SK-N-SH treated with all-trans-retinoic acid at 6 μM for 48 hours (cell line): ENCODE data around the gene CYP46A1.

ENCODE experiments used
- ATAC-seq: fragments of 200-7000 bp; cut with Tn5 transposase; 3 replicates; pipeline ENCODE4 v1.9.1; 2020; ENCODE audit warnings: mild to moderate bottlenecking, moderate library complexity
- ARNTL ChIP-seq: fragments of 450-650 bp; formaldehyde crosslinking; IDR thresholded peaks from 2 replicates; pipeline ENCODE4 v1.5.0; 2020; ENCODE audit warnings: low read depth, mild to moderate bottlenecking, moderate library complexity, borderline replicate concordance
- BACH2 ChIP-seq: fragments of 250-450 bp; sonication (Bioruptor Pico); IDR thresholded peaks from 2 replicates; pipeline ENCODE4 v1.9.0; 2021; ENCODE audit warnings: mild to moderate bottlenecking, borderline replicate concordance
- CSDC2 ChIP-seq: fragments of 250-450 bp; sonication (Bioruptor Pico); IDR thresholded peaks from 2 replicates; pipeline ENCODE4 v1.5.0; 2020; ENCODE audit warnings: mild to moderate bottlenecking, moderate library complexity
- ESRRG ChIP-seq: fragments of 250-450 bp; sonication (Bioruptor Pico); IDR thresholded peaks from 2 replicates; pipeline ENCODE4 v1.6.1; 2021; ENCODE audit warnings: mild to moderate bottlenecking
- GLIS3 ChIP-seq: fragments of 250-450 bp; sonication (Bioruptor Pico); IDR thresholded peaks from 2 replicates; pipeline ENCODE4 v1.5.0; 2020; ENCODE audit warnings: mild to moderate bottlenecking, moderate library complexity
- ISL1 ChIP-seq: fragments of 250-450 bp; sonication (Bioruptor Pico); IDR thresholded peaks from 2 replicates; pipeline ENCODE4 v2.1.2; 2022; ENCODE audit warnings: mild to moderate bottlenecking, moderate library complexity
- PPARA ChIP-seq: fragments of 250-450 bp; sonication (Bioruptor Pico); IDR thresholded peaks from 2 replicates; pipeline ENCODE4 v1.5.0; 2020; ENCODE audit warnings: mild to moderate bottlenecking, borderline replicate concordance
- RARB ChIP-seq: fragments of 250-450 bp; sonication (Bioruptor Pico); IDR thresholded peaks from 2 replicates; pipeline ENCODE4 v1.8.0; 2021; ENCODE audit warnings: mild to moderate bottlenecking, moderate library complexity
- SNAI2 ChIP-seq: fragments of 250-450 bp; sonication (Bioruptor Pico); IDR thresholded peaks from 2 replicates; pipeline ENCODE4 v1.5.0; 2020; ENCODE audit warnings: mild to moderate bottlenecking, moderate library complexity
- TCF4 ChIP-seq: fragments of 250-450 bp; sonication (Bioruptor Pico); IDR thresholded peaks from 2 replicates; pipeline ENCODE4 v1.8.0; 2021; ENCODE audit warnings: mild to moderate bottlenecking, moderate library complexity, borderline replicate concordance
- TOX ChIP-seq: fragments of 250-450 bp; sonication (Bioruptor Pico); IDR thresholded peaks from 2 replicates; pipeline ENCODE4 v1.8.0; 2021; ENCODE audit warnings: mild to moderate bottlenecking, moderate library complexity, borderline replicate concordance
- ZC3H10 ChIP-seq: fragments of 250-450 bp; sonication (Bioruptor Pico); IDR thresholded peaks from 2 replicates; pipeline ENCODE4 v1.5.1; 2021; ENCODE audit warnings: mild to moderate bottlenecking, moderate library complexity
- ZFP30 ChIP-seq: fragments of 450-650 bp; formaldehyde crosslinking; IDR thresholded peaks from 2 replicates; pipeline ENCODE4 v1.5.0; 2022; ENCODE audit warnings: mild to moderate bottlenecking, moderate library complexity
- ZNF70 ChIP-seq: fragments of 450-650 bp; formaldehyde crosslinking; IDR thresholded peaks from 2 replicates; pipeline ENCODE4 v1.5.0; 2020; ENCODE audit warnings: mild to moderate bottlenecking, moderate library complexity
- TF ChIP-seq, protein P1 (sequence below): fragments of 250-450 bp; sonication (Bioruptor Pico); IDR thresholded peaks from 2 replicates; pipeline ENCODE4 v1.8.0; 2021; ENCODE audit warnings: low read depth, mild to moderate bottlenecking, moderate library complexity, borderline replicate concordance
- TF ChIP-seq, protein P2 (sequence below): fragments of 250-450 bp; sonication (Bioruptor Pico); IDR thresholded peaks from 2 replicates; pipeline ENCODE4 v1.8.0; 2020; ENCODE audit warnings: mild to moderate bottlenecking, moderate library complexity, borderline replicate concordance
- TF ChIP-seq, protein P3 (sequence below): fragments of 250-450 bp; sonication (Bioruptor Pico); IDR thresholded peaks from 2 replicates; pipeline ENCODE4 v1.5.1; 2020; ENCODE audit warnings: low read depth, mild to moderate bottlenecking, moderate library complexity
- TF ChIP-seq, protein P4 (sequence below): fragments of 250-450 bp; sonication (Bioruptor Pico); IDR thresholded peaks from 2 replicates; pipeline ENCODE4 v1.5.1; 2021; ENCODE audit warnings: mild to moderate bottlenecking, moderate library complexity

Gene CYP46A1

DNA sequence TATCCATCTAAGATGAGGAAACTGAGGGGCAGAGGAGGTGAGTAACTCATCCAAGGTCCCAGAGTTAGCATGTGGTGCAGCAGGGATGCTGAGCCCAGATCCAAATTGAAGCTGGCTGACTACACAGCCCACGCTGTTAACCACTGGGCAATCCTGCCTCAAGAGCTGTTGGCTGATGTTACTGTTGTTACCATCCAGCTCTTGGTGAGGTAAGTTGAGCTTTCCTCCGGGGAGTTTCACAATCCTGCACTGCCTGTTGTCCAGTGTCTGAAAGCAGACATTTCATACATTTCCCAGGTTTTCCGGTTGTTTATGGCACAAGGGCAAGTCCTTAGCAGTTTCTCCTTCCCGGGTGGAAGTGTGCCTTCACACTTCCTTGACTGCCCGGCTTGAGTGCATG, 14.5 kb downstream of the CYP46A1 start:
- no peak for TF ChIP-seq BACH2 (CRISPR knock-in tag)
- TF ChIP-seq ESRRG (CRISPR knock-in tag), result no peak
- TF ChIP-seq ZFP30 (CRISPR knock-in tag), result no peak
- no peak for TF ChIP-seq ARNTL (CRISPR knock-in tag)
- TF ChIP-seq, protein P1, sequence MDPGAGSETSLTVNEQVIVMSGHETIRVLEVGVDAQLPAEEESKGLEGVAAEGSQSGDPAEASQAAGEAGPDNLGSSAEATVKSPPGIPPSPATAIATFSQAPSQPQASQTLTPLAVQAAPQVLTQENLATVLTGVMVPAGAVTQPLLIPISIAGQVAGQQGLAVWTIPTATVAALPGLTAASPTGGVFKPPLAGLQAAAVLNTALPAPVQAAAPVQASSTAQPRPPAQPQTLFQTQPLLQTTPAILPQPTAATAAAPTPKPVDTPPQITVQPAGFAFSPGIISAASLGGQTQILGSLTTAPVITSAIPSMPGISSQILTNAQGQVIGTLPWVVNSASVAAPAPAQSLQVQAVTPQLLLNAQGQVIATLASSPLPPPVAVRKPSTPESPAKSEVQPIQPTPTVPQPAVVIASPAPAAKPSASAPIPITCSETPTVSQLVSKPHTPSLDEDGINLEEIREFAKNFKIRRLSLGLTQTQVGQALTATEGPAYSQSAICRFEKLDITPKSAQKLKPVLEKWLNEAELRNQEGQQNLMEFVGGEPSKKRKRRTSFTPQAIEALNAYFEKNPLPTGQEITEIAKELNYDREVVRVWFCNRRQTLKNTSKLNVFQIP, result no peak
- TF ChIP-seq ZNF70 (CRISPR knock-in tag), result no peak
- TF ChIP-seq, protein P2, sequence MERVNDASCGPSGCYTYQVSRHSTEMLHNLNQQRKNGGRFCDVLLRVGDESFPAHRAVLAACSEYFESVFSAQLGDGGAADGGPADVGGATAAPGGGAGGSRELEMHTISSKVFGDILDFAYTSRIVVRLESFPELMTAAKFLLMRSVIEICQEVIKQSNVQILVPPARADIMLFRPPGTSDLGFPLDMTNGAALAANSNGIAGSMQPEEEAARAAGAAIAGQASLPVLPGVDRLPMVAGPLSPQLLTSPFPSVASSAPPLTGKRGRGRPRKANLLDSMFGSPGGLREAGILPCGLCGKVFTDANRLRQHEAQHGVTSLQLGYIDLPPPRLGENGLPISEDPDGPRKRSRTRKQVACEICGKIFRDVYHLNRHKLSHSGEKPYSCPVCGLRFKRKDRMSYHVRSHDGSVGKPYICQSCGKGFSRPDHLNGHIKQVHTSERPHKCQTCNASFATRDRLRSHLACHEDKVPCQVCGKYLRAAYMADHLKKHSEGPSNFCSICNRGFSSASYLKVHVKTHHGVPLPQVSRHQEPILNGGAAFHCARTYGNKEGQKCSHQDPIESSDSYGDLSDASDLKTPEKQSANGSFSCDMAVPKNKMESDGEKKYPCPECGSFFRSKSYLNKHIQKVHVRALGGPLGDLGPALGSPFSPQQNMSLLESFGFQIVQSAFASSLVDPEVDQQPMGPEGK (CRISPR knock-in tag), result no peak
- TF ChIP-seq, protein P3, sequence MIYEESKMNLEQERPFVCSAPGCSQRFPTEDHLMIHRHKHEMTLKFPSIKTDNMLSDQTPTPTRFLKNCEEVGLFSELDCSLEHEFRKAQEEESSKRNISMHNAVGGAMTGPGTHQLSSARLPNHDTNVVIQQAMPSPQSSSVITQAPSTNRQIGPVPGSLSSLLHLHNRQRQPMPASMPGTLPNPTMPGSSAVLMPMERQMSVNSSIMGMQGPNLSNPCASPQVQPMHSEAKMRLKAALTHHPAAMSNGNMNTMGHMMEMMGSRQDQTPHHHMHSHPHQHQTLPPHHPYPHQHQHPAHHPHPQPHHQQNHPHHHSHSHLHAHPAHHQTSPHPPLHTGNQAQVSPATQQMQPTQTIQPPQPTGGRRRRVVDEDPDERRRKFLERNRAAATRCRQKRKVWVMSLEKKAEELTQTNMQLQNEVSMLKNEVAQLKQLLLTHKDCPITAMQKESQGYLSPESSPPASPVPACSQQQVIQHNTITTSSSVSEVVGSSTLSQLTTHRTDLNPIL (CRISPR knock-in tag), result no peak
- TF ChIP-seq ZC3H10 (CRISPR knock-in tag), result no peak
- no peak for TF ChIP-seq RARB
- TF ChIP-seq ISL1 (CRISPR knock-in tag), result no peak
- no peak for TF ChIP-seq GLIS3 (CRISPR knock-in tag)
- no peak for ATAC-seq

DNA sequence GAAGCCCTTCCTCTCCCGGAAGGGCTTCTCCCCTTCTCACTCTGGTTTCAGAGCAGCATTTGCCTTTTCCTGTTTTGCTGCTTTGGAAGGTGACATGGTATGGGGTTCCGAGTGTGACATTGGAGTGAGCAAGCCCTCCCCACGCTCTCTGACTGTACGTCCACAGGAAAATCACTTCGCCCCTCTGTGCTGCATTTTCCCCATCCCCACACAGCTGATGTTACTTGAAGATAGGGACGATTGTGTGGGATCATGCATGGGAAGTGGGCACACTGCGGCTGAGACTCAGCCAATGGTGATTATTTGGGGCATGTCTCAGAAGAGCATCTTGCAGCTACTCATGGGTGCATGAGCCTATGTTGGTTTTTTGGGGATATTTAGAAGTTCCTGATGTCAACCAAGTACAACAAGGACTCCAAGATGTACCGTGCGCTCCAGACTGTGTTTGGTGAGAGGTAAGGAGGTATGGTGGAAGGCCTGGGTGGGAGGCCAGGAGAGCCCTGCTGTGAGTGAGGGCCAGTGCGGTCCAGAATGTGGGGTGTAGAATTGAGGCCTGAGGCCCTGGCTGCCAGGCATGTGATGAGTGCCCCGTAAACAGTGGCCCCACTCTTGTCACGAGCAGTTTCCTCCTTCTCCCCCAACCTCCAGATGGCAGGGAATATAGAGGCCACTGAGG, 15.1 kb downstream of the CYP46A1 start:
- ATAC-seq, result no peak
- no peak for TF ChIP-seq ESRRG (CRISPR knock-in tag)
- TF ChIP-seq GLIS3 (CRISPR knock-in tag), result no peak
- TF ChIP-seq, protein P2 (CRISPR knock-in tag), result no peak
- TF ChIP-seq, protein P3 (CRISPR knock-in tag), result no peak
- TF ChIP-seq ZC3H10 (CRISPR knock-in tag), result no peak
- no peak for TF ChIP-seq CSDC2 (CRISPR knock-in tag)
- TF ChIP-seq SNAI2 (CRISPR knock-in tag), result no peak
- TF ChIP-seq, protein P1, result no peak
- TF ChIP-seq ISL1 (CRISPR knock-in tag), result no peak
- no peak for TF ChIP-seq TOX (CRISPR knock-in tag)
- no peak for TF ChIP-seq TCF4 (CRISPR knock-in tag)
- TF ChIP-seq PPARA, result no peak
- TF ChIP-seq ARNTL (CRISPR knock-in tag), result no peak
- TF ChIP-seq, protein P4, sequence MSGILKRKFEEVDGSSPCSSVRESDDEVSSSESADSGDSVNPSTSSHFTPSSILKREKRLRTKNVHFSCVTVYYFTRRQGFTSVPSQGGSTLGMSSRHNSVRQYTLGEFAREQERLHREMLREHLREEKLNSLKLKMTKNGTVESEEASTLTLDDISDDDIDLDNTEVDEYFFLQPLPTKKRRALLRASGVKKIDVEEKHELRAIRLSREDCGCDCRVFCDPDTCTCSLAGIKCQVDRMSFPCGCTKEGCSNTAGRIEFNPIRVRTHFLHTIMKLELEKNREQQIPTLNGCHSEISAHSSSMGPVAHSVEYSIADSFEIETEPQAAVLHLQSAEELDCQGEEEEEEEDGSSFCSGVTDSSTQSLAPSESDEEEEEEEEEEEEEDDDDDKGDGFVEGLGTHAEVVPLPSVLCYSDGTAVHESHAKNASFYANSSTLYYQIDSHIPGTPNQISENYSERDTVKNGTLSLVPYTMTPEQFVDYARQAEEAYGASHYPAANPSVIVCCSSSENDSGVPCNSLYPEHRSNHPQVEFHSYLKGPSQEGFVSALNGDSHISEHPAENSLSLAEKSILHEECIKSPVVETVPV, result no peak
- TF ChIP-seq ZFP30 (CRISPR knock-in tag), result no peak
- no peak for TF ChIP-seq ZNF70 (CRISPR knock-in tag)
- no peak for TF ChIP-seq RARB
- TF ChIP-seq, all 23 proteins: peak for 0
